GM21723 (cell line): ENCODE measurements around the gene TMEM106C.
A peak's percentile ranks its signal among the peaks of the same experiment; 100 is the strongest.

ENCODE experiments used
- ATAC-seq: cut with Tn5 transposase; IDR thresholded peaks from one replicate; pipeline ENCODE4 v1.9.1; 2021; ENCODE audit warnings: mild to moderate bottlenecking, moderate library complexity; ENCODE audit not compliant: unreplicated experiment

TMEM106C gene

GRCh38 chr12:47979166-47979565, 15.8 kb downstream of the TMEM106C start:
- no peak for ATAC-seq

GRCh38 chr12:47979686-47980085, 16.3 kb downstream of the TMEM106C start:
- no peak for ATAC-seq

- no peak for ATAC-seq
Observed at GRCh38 chr12:47980197-47980596, 16.8 kb downstream of the TMEM106C start.

- ATAC-seq, result no peak
Observed at GRCh38 chr12:47980779-47981495, 17.5 kb downstream of the TMEM106C start.

- no peak for ATAC-seq
Observed at GRCh38 chr12:47981496-47982260, 18.3 kb downstream of the TMEM106C start.

GRCh38 chr12:47982311-47982710, 18.9 kb downstream of the TMEM106C start:
- ATAC-seq, result no peak

- ATAC-seq, result no peak
Observed at GRCh38 chr12:47982770-47983169, 19.4 kb downstream of the TMEM106C start.

GRCh38 chr12:47983541-47984115, 20.2 kb downstream of the TMEM106C start:
- ATAC-seq, result no peak

- no peak for ATAC-seq
Observed at GRCh38 chr12:47984331-47984801, 21.0 kb downstream of the TMEM106C start.

GRCh38 chr12:47985596-47986290, 22.3 kb downstream of the TMEM106C start:
- ATAC-seq, result no peak

- no peak for ATAC-seq
Observed at GRCh38 chr12:47986291-47986660, 22.9 kb downstream of the TMEM106C start.

GRCh38 chr12:47986832-47987231, 23.4 kb downstream of the TMEM106C start:
- no peak for ATAC-seq

GRCh38 chr12:47987411-47988072, 24.1 kb downstream of the TMEM106C start:
- ATAC-seq, result no peak

GRCh38 chr12:47988073-47989022, 25.0 kb downstream of the TMEM106C start:
- no peak for ATAC-seq

- no peak for ATAC-seq
Observed at GRCh38 chr12:47989023-47989417, 25.6 kb downstream of the TMEM106C start.

- no peak for ATAC-seq
Observed at GRCh38 chr12:47989666-47990065, 26.3 kb downstream of the TMEM106C start.

- ATAC-seq, result peak; percentile 90
Observed at GRCh38 chr12:47990351-47991105, 27.1 kb downstream of the TMEM106C start.

- ATAC-seq, result no peak
Observed at GRCh38 chr12:47991106-47992061, 28.0 kb downstream of the TMEM106C start.
